Tracheal epithelial cell (primary cell): ENCODE data around the gene PPP1R12C. TPM values are rescaled to one million over a fixed set of nuclear protein-coding genes. Genes with fewer than 3 reads are reported as not detected.

Experiments
- total RNA-seq: library from RNA; depleted of rRNA; stranded (reverse); fragments of >200 nt; gene quantifications from 2 replicates; pipeline ENCODE4 v1.2.1, GENCODE V29; 2014

Gene PPP1R12C
- total RNA-seq: 18.1 and 26.5 TPM in 2 replicates

GRCh38 chr19:55116859-55117662, at the start of gene PPP1R12C:
PPP1R12C (minus strand) TSS chr19:55117637; CDS start chr19:55117543, 94 bp downstream.

GRCh38 chr19:55166530-55167268, 49.3 kb upstream of the PPP1R12C start, which contains the start of gene DNAAF3:
DNAAF3 (minus strand) TSS chr19:55166613; CDS start chr19:55166413, 200 bp downstream.

GRCh38 chr19:55157064-55157908, 39.8 kb upstream of the PPP1R12C start, which contains the start of gene TNNI3:
TNNI3 (minus strand) TSS chr19:55157732; CDS start chr19:55157589, 143 bp downstream.

GRCh38 chr19:55149078-55150003, 31.9 kb upstream of the PPP1R12C start, which contains the start of gene TNNT1:
TNNT1 (minus strand) TSS chr19:55149206; CDS start chr19:55147157, 2,049 bp downstream.

GRCh38 chr19:55075371-55075998, 42.0 kb downstream of the PPP1R12C start, which contains the start of gene EPS8L1:
EPS8L1 (plus strand) TSS chr19:55075869; CDS start chr19:55076445, 576 bp downstream.

GRCh38 chr19:55062735-55063491, 54.5 kb downstream of the PPP1R12C start, which contains the start of gene RDH13:
RDH13 (minus strand) TSS chr19:55063148; CDS start chr19:55063032, 116 bp downstream.

Other genes starting within 250 kb of the PPP1R12C start
- not detected in 2 replicates for gene FCAR, start 243.4 kb downstream of the PPP1R12C start, total RNA-seq
- not detected in 2 replicates for gene NCR1, start 211.5 kb downstream of the PPP1R12C start, total RNA-seq
- not detected in 2 replicates for gene NLRP7, start 170.1 kb downstream of the PPP1R12C start, total RNA-seq
- 14.3 and 23.1 TPM in 2 replicates for gene NLRP2, start 151.3 kb downstream of the PPP1R12C start, total RNA-seq
- gene GP6, start 79.4 kb downstream of the PPP1R12C start, total RNA-seq: not detected in 2 replicates
- 21.7 and 37.1 TPM in 2 replicates for gene RDH13, start 54.5 kb downstream of the PPP1R12C start, total RNA-seq
- 92.1 and 125 TPM in 2 replicates for gene EPS8L1, start 41.8 kb downstream of the PPP1R12C start, total RNA-seq
- 79.9 and 106 TPM in 2 replicates for gene TNNT1, start 31.6 kb upstream of the PPP1R12C start, total RNA-seq
- 0.72 and 2.1 TPM in 2 replicates for gene TNNI3, start 40.1 kb upstream of the PPP1R12C start, total RNA-seq
- gene DNAAF3, start 49.0 kb upstream of the PPP1R12C start, total RNA-seq: 1.2 and 1.5 TPM in 2 replicates
- gene SYT5, start 62.7 kb upstream of the PPP1R12C start, total RNA-seq: 0.72 and 1.3 TPM in 2 replicates
- gene PTPRH, start 91.9 kb upstream of the PPP1R12C start, total RNA-seq: 1.7 and 3.0 TPM in 2 replicates
- gene TMEM86B, start 111.1 kb upstream of the PPP1R12C start, total RNA-seq: 0.21 and 0.24 TPM in 2 replicates
- gene PPP6R1, start 141.4 kb upstream of the PPP1R12C start, total RNA-seq: 17.9 and 22.7 TPM in 2 replicates
- 37.1 and 43.1 TPM in 2 replicates for gene HSPBP1, start 162.5 kb upstream of the PPP1R12C start, total RNA-seq
- 0.21 and 0.48 TPM in 2 replicates for gene BRSK1, start 166.4 kb upstream of the PPP1R12C start, total RNA-seq
- not detected in 2 replicates for gene TMEM150B, start 207.7 kb upstream of the PPP1R12C start, total RNA-seq
- gene KMT5C, start 222.2 kb upstream of the PPP1R12C start, total RNA-seq: 6.4 and 10.6 TPM in 2 replicates
- 0.64 TPM in 1 of 2 replicates, not detected in the other for gene COX6B2, start 237.1 kb upstream of the PPP1R12C start, total RNA-seq
- gene GARIN5B, start 245.6 kb upstream of the PPP1R12C start, total RNA-seq: not detected in 2 replicates